SK-N-SH treated with all-trans-retinoic acid at 6 μM for 48 hours (cell line): ENCODE data around the gene FCHSD2.

Source experiments
- ATAC-seq: fragments of 200-7000 bp; cut with Tn5 transposase; 3 replicates; pipeline ENCODE4 v1.9.1; 2020; ENCODE audit warnings: mild to moderate bottlenecking, moderate library complexity
- ARNTL ChIP-seq: fragments of 450-650 bp; formaldehyde crosslinking; IDR thresholded peaks from 2 replicates; pipeline ENCODE4 v1.5.0; 2020; ENCODE audit warnings: low read depth, mild to moderate bottlenecking, moderate library complexity, borderline replicate concordance
- BACH2 ChIP-seq: fragments of 250-450 bp; sonication (Bioruptor Pico); IDR thresholded peaks from 2 replicates; pipeline ENCODE4 v1.9.0; 2021; ENCODE audit warnings: mild to moderate bottlenecking, borderline replicate concordance
- CREB5 ChIP-seq: fragments of 250-450 bp; sonication (Bioruptor Pico); IDR thresholded peaks from 2 replicates; pipeline ENCODE4 v1.5.1; 2020; ENCODE audit warnings: low read depth, mild to moderate bottlenecking, moderate library complexity
- CSDC2 ChIP-seq: fragments of 250-450 bp; sonication (Bioruptor Pico); IDR thresholded peaks from 2 replicates; pipeline ENCODE4 v1.5.0; 2020; ENCODE audit warnings: mild to moderate bottlenecking, moderate library complexity
- ESRRG ChIP-seq: fragments of 250-450 bp; sonication (Bioruptor Pico); IDR thresholded peaks from 2 replicates; pipeline ENCODE4 v1.6.1; 2021; ENCODE audit warnings: mild to moderate bottlenecking
- GLIS3 ChIP-seq: fragments of 250-450 bp; sonication (Bioruptor Pico); IDR thresholded peaks from 2 replicates; pipeline ENCODE4 v1.5.0; 2020; ENCODE audit warnings: mild to moderate bottlenecking, moderate library complexity
- ISL1 ChIP-seq: fragments of 250-450 bp; sonication (Bioruptor Pico); IDR thresholded peaks from 2 replicates; pipeline ENCODE4 v2.1.2; 2022; ENCODE audit warnings: mild to moderate bottlenecking, moderate library complexity
- OSR1 ChIP-seq: fragments of 250-450 bp; sonication (Bioruptor Pico); IDR thresholded peaks from 2 replicates; pipeline ENCODE4 v1.8.0; 2022; ENCODE audit warnings: moderate library complexity, mild to moderate bottlenecking, inconsistent platforms
- PPARA ChIP-seq: fragments of 250-450 bp; sonication (Bioruptor Pico); IDR thresholded peaks from 2 replicates; pipeline ENCODE4 v1.5.0; 2020; ENCODE audit warnings: mild to moderate bottlenecking, borderline replicate concordance
- RARB ChIP-seq: fragments of 250-450 bp; sonication (Bioruptor Pico); IDR thresholded peaks from 2 replicates; pipeline ENCODE4 v1.8.0; 2021; ENCODE audit warnings: mild to moderate bottlenecking, moderate library complexity
- SNAI2 ChIP-seq: fragments of 250-450 bp; sonication (Bioruptor Pico); IDR thresholded peaks from 2 replicates; pipeline ENCODE4 v1.5.0; 2020; ENCODE audit warnings: mild to moderate bottlenecking, moderate library complexity
- TCF4 ChIP-seq: fragments of 250-450 bp; sonication (Bioruptor Pico); IDR thresholded peaks from 2 replicates; pipeline ENCODE4 v1.8.0; 2021; ENCODE audit warnings: mild to moderate bottlenecking, moderate library complexity, borderline replicate concordance
- TOX ChIP-seq: fragments of 250-450 bp; sonication (Bioruptor Pico); IDR thresholded peaks from 2 replicates; pipeline ENCODE4 v1.8.0; 2021; ENCODE audit warnings: mild to moderate bottlenecking, moderate library complexity, borderline replicate concordance
- TSHZ2 ChIP-seq: fragments of 250-450 bp; sonication (Bioruptor Pico); IDR thresholded peaks from 2 replicates; pipeline ENCODE4 v1.5.0; 2020; ENCODE audit warnings: mild to moderate bottlenecking, moderate library complexity
- ZC3H10 ChIP-seq: fragments of 250-450 bp; sonication (Bioruptor Pico); IDR thresholded peaks from 2 replicates; pipeline ENCODE4 v1.5.1; 2021; ENCODE audit warnings: mild to moderate bottlenecking, moderate library complexity
- ZFP3 ChIP-seq: fragments of 250-450 bp; sonication (Bioruptor Pico); IDR thresholded peaks from 2 replicates; pipeline ENCODE4 v1.5.0; 2020; ENCODE audit warnings: mild to moderate bottlenecking, moderate library complexity
- ZFP30 ChIP-seq: fragments of 450-650 bp; formaldehyde crosslinking; IDR thresholded peaks from 2 replicates; pipeline ENCODE4 v1.5.0; 2022; ENCODE audit warnings: mild to moderate bottlenecking, moderate library complexity
- ZNF565 ChIP-seq: fragments of 450-650 bp; formaldehyde crosslinking; conservative IDR thresholded peaks from 2 replicates; pipeline ENCODE4 v1.5.0; 2020; ENCODE audit warnings: low read depth, mild to moderate bottlenecking, moderate library complexity
- ZNF70 ChIP-seq: fragments of 450-650 bp; formaldehyde crosslinking; IDR thresholded peaks from 2 replicates; pipeline ENCODE4 v1.5.0; 2020; ENCODE audit warnings: mild to moderate bottlenecking, moderate library complexity
- ZNF8 ChIP-seq: fragments of 450-650 bp; formaldehyde crosslinking; IDR thresholded peaks from 2 replicates; pipeline ENCODE4 v1.5.0; 2020; ENCODE audit warnings: mild to moderate bottlenecking, moderate library complexity
- TF ChIP-seq, protein P1 (sequence below): fragments of 250-450 bp; sonication (Bioruptor Pico); IDR thresholded peaks from 2 replicates; pipeline ENCODE4 v1.8.0; 2020; ENCODE audit warnings: mild to moderate bottlenecking, moderate library complexity, borderline replicate concordance
- TF ChIP-seq, protein P2 (sequence below): fragments of 250-450 bp; sonication (Bioruptor Pico); IDR thresholded peaks from 2 replicates; pipeline ENCODE4 v1.8.0; 2021; ENCODE audit warnings: low read depth, mild to moderate bottlenecking, moderate library complexity, borderline replicate concordance

Gene FCHSD2

GRCh38 chr11:72985645-72986044 lies 156.5 kb downstream of the FCHSD2 start (continued):
- no peak for TF ChIP-seq TSHZ2 (CRISPR knock-in tag)

GRCh38 chr11:72984453-72985077 lies 157.6 kb downstream of the FCHSD2 start:
- ATAC-seq = no peak
- TF ChIP-seq ISL1 (CRISPR knock-in tag) (no peak), ZNF8 (CRISPR knock-in tag) (no peak), CSDC2 (CRISPR knock-in tag) (no peak), PPARA (CRISPR knock-in tag) (no peak), BACH2 (CRISPR knock-in tag) (no peak), TOX (no peak), ZNF565 (CRISPR knock-in tag) (no peak), TSHZ2 (CRISPR knock-in tag) (no peak), RARB (CRISPR knock-in tag) (no peak), ZC3H10 (CRISPR knock-in tag) (no peak), SNAI2 (CRISPR knock-in tag) (no peak)
- TF ChIP-seq, protein P1, sequence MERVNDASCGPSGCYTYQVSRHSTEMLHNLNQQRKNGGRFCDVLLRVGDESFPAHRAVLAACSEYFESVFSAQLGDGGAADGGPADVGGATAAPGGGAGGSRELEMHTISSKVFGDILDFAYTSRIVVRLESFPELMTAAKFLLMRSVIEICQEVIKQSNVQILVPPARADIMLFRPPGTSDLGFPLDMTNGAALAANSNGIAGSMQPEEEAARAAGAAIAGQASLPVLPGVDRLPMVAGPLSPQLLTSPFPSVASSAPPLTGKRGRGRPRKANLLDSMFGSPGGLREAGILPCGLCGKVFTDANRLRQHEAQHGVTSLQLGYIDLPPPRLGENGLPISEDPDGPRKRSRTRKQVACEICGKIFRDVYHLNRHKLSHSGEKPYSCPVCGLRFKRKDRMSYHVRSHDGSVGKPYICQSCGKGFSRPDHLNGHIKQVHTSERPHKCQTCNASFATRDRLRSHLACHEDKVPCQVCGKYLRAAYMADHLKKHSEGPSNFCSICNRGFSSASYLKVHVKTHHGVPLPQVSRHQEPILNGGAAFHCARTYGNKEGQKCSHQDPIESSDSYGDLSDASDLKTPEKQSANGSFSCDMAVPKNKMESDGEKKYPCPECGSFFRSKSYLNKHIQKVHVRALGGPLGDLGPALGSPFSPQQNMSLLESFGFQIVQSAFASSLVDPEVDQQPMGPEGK (CRISPR knock-in tag) = no peak
- TF ChIP-seq, protein P2, sequence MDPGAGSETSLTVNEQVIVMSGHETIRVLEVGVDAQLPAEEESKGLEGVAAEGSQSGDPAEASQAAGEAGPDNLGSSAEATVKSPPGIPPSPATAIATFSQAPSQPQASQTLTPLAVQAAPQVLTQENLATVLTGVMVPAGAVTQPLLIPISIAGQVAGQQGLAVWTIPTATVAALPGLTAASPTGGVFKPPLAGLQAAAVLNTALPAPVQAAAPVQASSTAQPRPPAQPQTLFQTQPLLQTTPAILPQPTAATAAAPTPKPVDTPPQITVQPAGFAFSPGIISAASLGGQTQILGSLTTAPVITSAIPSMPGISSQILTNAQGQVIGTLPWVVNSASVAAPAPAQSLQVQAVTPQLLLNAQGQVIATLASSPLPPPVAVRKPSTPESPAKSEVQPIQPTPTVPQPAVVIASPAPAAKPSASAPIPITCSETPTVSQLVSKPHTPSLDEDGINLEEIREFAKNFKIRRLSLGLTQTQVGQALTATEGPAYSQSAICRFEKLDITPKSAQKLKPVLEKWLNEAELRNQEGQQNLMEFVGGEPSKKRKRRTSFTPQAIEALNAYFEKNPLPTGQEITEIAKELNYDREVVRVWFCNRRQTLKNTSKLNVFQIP (CRISPR knock-in tag) = no peak

DNA sequence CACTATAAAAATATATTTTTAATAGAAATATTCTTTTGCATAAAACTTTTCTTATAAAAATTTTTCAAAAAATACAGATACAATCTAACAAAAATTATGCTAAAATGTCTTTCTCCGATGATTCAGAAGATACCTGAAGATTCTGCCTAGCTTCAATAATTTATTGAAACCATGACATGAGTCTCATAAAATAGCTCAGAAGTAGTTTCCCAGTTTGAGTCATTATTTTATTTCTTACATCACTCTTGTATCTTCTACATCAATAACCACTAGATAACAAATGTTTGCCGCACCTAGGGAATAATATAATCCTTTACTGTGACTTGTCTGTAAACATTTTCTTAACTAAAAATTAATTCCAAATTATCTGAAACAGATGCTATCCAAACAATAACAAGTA lies 158.6 kb downstream of the FCHSD2 start:
- TF ChIP-seq TCF4 (CRISPR knock-in tag) (no peak), GLIS3 (no peak), ZNF70 (CRISPR knock-in tag) (no peak), ZNF8 (CRISPR knock-in tag) (no peak)
- no peak for ATAC-seq

DNA sequence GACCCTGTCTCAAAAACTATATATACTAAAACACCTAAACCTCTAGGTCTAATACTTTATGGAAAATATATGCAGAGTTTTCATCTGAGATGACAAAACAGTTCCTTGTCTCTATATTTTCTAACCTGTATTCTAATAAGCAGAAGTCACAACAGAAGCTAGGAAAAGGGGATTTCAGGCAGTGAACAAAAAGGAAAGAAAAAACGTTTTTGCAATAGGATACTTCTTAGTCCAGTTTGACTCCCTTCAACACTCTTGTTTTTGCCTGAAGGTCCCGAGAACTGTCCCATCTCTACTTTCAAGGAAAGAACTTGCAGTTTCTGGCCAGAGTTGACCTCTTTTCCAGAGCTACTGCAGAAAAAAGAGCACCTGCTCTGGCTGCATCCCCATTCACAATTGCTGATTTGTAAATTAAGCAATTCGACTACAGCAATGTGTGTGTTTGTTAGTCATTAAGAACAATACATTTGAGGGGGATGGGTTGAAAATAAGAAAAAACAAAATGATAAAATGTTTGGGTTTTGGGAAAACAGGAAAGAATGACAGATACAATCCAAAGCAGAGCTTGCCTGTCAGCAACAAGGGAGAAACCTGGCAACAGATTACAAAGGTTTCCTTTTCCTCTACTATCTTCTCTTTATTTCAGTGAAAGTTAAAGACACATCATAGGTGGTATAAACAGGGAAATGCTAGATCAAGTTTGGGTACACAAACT lies 160.0 kb downstream of the FCHSD2 start:
- TF ChIP-seq, protein P2 (CRISPR knock-in tag) = no peak
- TF ChIP-seq BACH2 (CRISPR knock-in tag) (no peak), ZFP3 (CRISPR knock-in tag) (no peak), ARNTL (CRISPR knock-in tag) (no peak), OSR1 (CRISPR knock-in tag) (no peak), ESRRG (CRISPR knock-in tag) (no peak), CREB5 (CRISPR knock-in tag) (no peak), ZFP30 (CRISPR knock-in tag) (no peak), ZC3H10 (CRISPR knock-in tag) (no peak), ISL1 (CRISPR knock-in tag) (no peak), SNAI2 (CRISPR knock-in tag) (no peak), PPARA (CRISPR knock-in tag) (no peak)
- TF ChIP-seq, all 23 proteins: peak for 0
- ATAC-seq = no peak
